Neural crest cell (in vitro differentiated cells): ENCODE data around the gene B3GAT2. TPM values are rescaled to one million over a fixed set of nuclear protein-coding genes. Genes with fewer than 3 reads are reported as not detected.

ENCODE experiments used
- DNase-seq: peaks from one replicate; pipeline ENCODE4 v3.0.0; 2021; ENCODE audit warnings: low read depth, mixed read lengths, low spot score
- H3K27ac Mint-ChIP-seq: one replicate; pipeline ENCODE4 v1.8.0; 2021; ENCODE audit warnings: mild to moderate bottlenecking, mixed read lengths; ENCODE audit not compliant: unreplicated experiment
- H3K27me3 Mint-ChIP-seq: 2 replicates; pipeline ENCODE4 v1.8.0; 2021; ENCODE audit warnings: low read depth, mild to moderate bottlenecking, mixed read lengths
- H3K36me3 Mint-ChIP-seq: 2 replicates; pipeline ENCODE4 v1.8.0; 2021; ENCODE audit warnings: low read depth, mild to moderate bottlenecking, mixed read lengths
- H3K4me1 Mint-ChIP-seq: 2 replicates; pipeline ENCODE4 v1.8.0; 2021; ENCODE audit warnings: mixed read lengths
- H3K4me3 Mint-ChIP-seq: one replicate; pipeline ENCODE4 v1.8.0; 2021; ENCODE audit warnings: mild to moderate bottlenecking, mixed read lengths
- H3K9me3 Mint-ChIP-seq: 2 replicates; pipeline ENCODE4 v1.8.0; 2021; ENCODE audit warnings: mixed read lengths
- total RNA-seq: library from RNA; stranded (reverse); gene quantifications from 2 replicates; pipeline ENCODE4 v1.2.1, GENCODE V29; 2021
- TF ChIP-seq, protein P1 (sequence below): fragments of 200-600 bp; sonication (generic); conservative IDR thresholded peaks from 2 replicates; pipeline ENCODE4 v1.5.0; 2021; ENCODE audit warnings: antibody characterized with exemption, mild to moderate bottlenecking

The B3GAT2 gene
- total RNA-seq, 1 donor from 2014 or later: 1.2 TPM

DNA sequence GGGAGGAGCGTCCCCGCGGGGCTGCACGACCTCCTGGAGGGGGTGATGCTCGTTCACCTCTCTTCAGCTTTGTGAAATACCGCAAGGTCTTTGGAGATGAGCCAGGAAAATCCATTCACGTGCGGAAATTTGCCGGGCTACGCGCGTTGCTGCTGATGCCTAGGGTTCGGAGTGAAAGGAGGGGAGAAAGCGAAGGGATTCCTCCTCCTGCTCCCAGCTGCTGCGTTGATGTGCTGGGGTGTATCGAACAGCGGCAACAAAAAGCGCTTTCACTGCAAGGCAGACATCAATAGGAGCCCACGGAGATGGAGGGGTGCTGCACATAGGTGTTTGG lies 391 bp upstream of the B3GAT2 start:
- Mint-ChIP-seq H3K27ac (no peak overlapping the region), H3K27me3 (peaks cover 77% of the 10 kb centered on the region), H3K9me3 (no peaks in the 10 kb centered on the region), H3K4me1 (peaks cover 4% of the 10 kb centered on the region), H3K4me3 (peak overlapping the region; percentile 85), H3K36me3 (no peaks in the 10 kb centered on the region)
- DNase-seq: no peak
- TF ChIP-seq, protein P1, sequence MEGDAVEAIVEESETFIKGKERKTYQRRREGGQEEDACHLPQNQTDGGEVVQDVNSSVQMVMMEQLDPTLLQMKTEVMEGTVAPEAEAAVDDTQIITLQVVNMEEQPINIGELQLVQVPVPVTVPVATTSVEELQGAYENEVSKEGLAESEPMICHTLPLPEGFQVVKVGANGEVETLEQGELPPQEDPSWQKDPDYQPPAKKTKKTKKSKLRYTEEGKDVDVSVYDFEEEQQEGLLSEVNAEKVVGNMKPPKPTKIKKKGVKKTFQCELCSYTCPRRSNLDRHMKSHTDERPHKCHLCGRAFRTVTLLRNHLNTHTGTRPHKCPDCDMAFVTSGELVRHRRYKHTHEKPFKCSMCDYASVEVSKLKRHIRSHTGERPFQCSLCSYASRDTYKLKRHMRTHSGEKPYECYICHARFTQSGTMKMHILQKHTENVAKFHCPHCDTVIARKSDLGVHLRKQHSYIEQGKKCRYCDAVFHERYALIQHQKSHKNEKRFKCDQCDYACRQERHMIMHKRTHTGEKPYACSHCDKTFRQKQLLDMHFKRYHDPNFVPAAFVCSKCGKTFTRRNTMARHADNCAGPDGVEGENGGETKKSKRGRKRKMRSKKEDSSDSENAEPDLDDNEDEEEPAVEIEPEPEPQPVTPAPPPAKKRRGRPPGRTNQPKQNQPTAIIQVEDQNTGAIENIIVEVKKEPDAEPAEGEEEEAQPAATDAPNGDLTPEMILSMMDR: no peak

DNA sequence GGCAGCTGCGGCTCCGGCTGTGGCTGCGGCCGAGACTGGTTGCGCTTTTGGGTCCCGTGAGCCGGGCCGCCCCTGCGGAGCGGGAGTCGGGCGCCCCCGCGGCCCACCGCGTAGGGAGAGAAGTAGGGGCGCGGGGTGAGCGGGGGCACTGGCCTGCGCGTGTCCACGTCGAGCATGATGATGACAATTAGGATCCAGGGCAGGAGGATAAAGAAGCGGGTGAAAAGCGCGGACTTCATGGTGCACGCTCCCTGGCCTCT lies 739 bp downstream of the B3GAT2 start:
- Mint-ChIP-seq H3K9me3 (no peaks in the 10 kb centered on the region), H3K4me3 (peak overlapping the region; percentile 87), H3K27me3 (peaks cover 88% of the 10 kb centered on the region), H3K27ac (no peak overlapping the region), H3K4me1 (peaks cover 4% of the 10 kb centered on the region), H3K36me3 (no peaks in the 10 kb centered on the region)
- TF ChIP-seq, protein P1: peak; percentile 45
- DNase-seq: no peak

DNA sequence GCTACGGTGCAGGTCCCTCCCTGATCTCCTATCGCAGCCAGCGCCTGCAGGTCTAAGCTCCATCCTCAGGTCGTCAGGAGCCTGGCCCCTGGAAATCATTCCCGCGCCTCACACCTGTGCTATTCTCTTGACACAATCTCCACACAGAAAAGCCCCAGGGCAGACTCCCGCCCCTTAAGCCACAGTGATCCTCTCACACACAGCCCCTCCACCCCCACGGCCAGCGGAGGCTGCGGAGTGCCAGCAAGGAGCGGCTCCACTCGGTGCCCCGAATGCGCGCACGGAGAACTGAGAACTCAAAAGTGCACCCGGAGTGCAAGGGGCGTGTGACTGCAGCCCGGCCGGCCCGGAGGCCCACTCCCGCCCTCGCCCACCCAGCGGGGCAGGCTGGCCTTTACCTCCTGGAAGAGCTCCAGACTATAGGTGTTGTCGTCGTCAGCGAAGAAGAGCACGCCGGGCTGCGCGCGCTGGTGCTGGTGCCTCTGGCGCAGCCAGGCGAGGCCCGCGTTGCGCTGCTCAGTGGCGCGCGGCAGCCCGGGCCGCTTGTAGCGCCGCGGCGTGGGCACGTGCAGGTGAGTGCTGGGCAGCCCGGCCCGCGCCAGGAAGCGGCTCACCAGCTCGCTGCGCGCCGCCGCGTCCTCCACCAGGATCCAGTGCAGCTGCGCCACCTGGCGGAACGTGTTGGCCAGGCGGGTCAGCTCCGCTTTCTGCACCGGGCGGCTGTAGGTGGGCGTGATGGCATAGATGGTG lies 1.2 kb downstream of the B3GAT2 start:
- TF ChIP-seq, protein P1: peak; percentile 91
- Mint-ChIP-seq H3K27ac (no peak overlapping the region), H3K9me3 (no peaks in the 10 kb centered on the region), H3K27me3 (peaks cover 90% of the 10 kb centered on the region), H3K4me1 (peaks cover 4% of the 10 kb centered on the region), H3K4me3 (peak overlapping the region; percentile 87), H3K36me3 (no peaks in the 10 kb centered on the region)
- peak; percentile 95 for DNase-seq

DNA sequence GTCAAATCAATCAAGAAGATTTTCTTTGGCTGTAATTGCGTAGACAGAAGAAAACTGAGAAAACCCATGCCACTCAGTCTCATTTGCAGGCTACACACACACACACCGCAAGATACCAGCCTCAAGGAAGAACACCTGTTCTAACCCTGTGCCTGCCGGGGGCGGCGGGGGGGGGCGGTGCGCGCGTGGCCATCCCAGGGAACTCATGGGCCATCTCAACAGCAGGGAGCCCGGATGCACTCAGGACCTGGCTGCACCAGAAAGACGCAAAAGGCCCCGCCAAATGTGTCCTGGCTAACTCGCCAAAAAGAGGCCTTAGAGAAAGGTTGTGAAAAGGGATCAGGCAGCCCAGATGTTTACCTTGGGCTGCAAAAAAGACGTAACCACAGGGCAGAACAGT lies 2.1 kb downstream of the B3GAT2 start:
- peaks cover 84% of the 10 kb centered on the region for H3K27me3 Mint-ChIP-seq

DNA sequence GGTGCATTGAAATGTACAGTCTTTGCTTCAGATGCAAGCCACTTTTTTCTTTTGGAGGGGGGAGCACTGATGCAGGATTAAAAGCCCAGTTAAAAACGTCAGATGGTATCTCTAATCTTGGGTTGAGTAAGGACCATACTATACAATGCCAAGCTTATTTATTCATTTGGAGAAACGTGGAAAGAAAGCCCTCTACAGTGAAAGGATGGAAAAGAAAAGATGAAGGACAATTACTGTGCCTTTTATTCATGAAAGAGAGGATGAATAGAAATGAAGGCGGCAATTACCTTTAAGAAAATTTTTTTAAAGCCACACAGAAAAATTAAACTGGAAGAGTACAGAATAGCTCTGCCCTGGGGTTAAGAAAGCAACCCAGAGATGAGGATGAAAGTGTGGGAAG lies 2.7 kb downstream of the B3GAT2 start:
- TF ChIP-seq, protein P1: no peak
- peak overlapping the region; percentile 77 for H3K4me3 Mint-ChIP-seq
- no peak for DNase-seq
- H3K9me3 Mint-ChIP-seq: no peaks in the 10 kb centered on the region
- peaks cover 4% of the 10 kb centered on the region for H3K4me1 Mint-ChIP-seq
- no peaks in the 10 kb centered on the region for H3K36me3 Mint-ChIP-seq
- H3K27ac Mint-ChIP-seq: no peak overlapping the region
- peaks cover 79% of the 10 kb centered on the region for H3K27me3 Mint-ChIP-seq

More for the DNA sequence above, 2.1 kb downstream of the B3GAT2 start:
- peaks cover 4% of the 10 kb centered on the region for H3K4me1 Mint-ChIP-seq
- H3K9me3 Mint-ChIP-seq: no peaks in the 10 kb centered on the region
- DNase-seq: no peak
- H3K36me3 Mint-ChIP-seq: no peaks in the 10 kb centered on the region
- H3K27ac Mint-ChIP-seq: no peak overlapping the region
- TF ChIP-seq, protein P1: no peak
- H3K4me3 Mint-ChIP-seq: peak overlapping the region; percentile 77
